Upper lobe of right lung (tissue), 1 donor: ENCODE data around the gene PARD3B. TPM values are rescaled to one million over a fixed set of nuclear protein-coding genes. Genes with fewer than 3 reads are reported as not detected.

Experiments used
- ATAC-seq: fragments of 200-7000 bp; cut with Tn5 transposase; one replicate; pipeline ENCODE4 v1.9.1; 2020; ENCODE audit warnings: mild to moderate bottlenecking, moderate library complexity
- DNase-seq: peaks from one replicate; pipeline ENCODE4 v3.0.0-alpha.2; 2020
- H3K27ac ChIP-seq: fragments of 200-600 bp; one replicate; pipeline ENCODE4 v1.8.0; 2022
- H3K27me3 ChIP-seq: fragments of 200-600 bp; one replicate; pipeline ENCODE4 v1.8.0; 2022; ENCODE audit warnings: mild to moderate bottlenecking
- H3K36me3 ChIP-seq: fragments of 200-600 bp; one replicate; pipeline ENCODE4 v1.8.0; 2022
- H3K4me1 ChIP-seq: fragments of 200-600 bp; one replicate; pipeline ENCODE4 v1.8.0; 2022
- H3K4me3 ChIP-seq: fragments of 200-600 bp; one replicate; pipeline ENCODE4 v1.8.0; 2022; ENCODE audit warnings: mild to moderate bottlenecking
- H3K9me3 ChIP-seq: fragments of 200-600 bp; one replicate; pipeline ENCODE4 v1.8.0; 2022
- CTCF ChIP-seq: fragments of 200-600 bp; IDR thresholded peaks from one replicate; pipeline ENCODE4 v1.8.0; 2022; ENCODE audit warnings: antibody characterized with exemption
- intact Hi-C: fragments of 100-400 bp; cut with DNase I; formaldehyde crosslinking; loops from one replicate; pipeline ENCODE4 v1.11.0; 2022
- total RNA-seq: library from RNA; stranded (reverse); fragmentation: NEBNext Ultra II Directional; extraction: Animal tissue kit (Norgen Biotek cat#: 25700); gene quantifications from one replicate; pipeline ENCODE4 v1.2.1, GENCODE V29; 2021
- donor health status: DM: no; HTN: yes; CAD: no; lungs with severe emphysema.

PARD3B gene
- total RNA-seq, 1 donor from 2014 or later, result 32.5 TPM

DNA sequence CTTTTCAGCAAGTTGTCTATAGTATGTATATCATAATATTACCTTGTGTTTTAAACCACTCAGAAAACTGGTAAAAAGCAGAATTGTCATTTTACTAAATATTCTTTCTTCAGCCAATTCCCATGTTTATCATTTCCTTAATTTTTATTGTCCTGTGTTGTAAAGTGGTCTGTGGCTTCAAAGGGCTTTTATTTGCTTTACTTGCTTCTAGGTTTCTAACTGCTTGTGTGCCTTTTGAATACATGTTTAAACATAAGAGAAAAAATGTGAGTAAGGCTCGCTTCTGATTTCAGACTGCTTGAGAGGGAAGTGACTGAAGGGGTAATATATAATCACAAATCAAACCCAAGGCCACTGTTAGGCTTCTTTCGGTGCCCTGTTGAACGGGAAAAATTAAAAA, 729.5 kb downstream of the PARD3B start:
- no peaks in the 10 kb centered on the region for H3K27me3 ChIP-seq
- H3K4me3 ChIP-seq, result no peak overlapping the region
- H3K27ac ChIP-seq, result no peak overlapping the region
- no peak for TF ChIP-seq CTCF
- intact Hi-C loops, result no loop called here
- no peaks in the 10 kb centered on the region for H3K9me3 ChIP-seq
- DNase-seq (no peak), ATAC-seq (no peak)
- H3K4me1 ChIP-seq, result no peaks in the 10 kb centered on the region
- H3K36me3 ChIP-seq, result no peaks in the 10 kb centered on the region

GRCh38 chr2:205276116-205276777, 731.0 kb downstream of the PARD3B start:
- DNase-seq, result no peak
- Histone ChIP-seq H3K27ac (no peak overlapping the region), H3K9me3 (no peaks in the 10 kb centered on the region), H3K36me3 (no peaks in the 10 kb centered on the region), H3K4me3 (no peak overlapping the region), H3K4me1 (peaks cover 4% of the 10 kb centered on the region), H3K27me3 (no peaks in the 10 kb centered on the region)
- intact Hi-C loops, result no loop called here
- no peak for TF ChIP-seq CTCF
- no peak for ATAC-seq

DNA sequence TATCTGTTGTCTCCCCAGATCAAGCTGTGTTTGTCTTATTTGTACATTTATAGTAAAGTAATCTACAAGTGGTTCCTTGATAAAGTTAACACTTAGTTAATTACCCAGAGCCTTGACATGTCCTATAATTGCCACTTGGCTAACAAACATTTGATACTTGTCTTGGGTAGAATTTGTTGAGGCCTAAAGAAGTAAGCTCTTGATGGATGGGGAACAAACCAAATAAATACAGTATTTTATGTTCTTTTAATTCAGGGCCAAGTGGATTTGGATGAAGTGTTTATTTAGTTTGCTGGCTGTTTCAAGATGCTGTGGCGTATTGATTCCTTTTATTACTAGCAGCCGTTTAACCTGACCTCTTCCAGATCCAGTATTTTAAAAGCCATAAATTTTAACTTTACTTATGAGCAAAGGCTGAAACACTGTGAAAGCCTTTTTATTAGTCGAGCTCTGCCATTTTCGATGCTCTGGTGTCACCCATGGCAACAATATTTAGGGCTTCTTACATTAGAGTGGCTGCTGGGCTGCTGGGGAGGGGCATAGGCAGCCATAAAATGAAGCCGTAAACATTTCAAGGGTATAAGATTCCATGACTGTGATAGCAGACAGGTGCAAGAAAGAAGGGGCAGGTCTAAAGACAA, 735.4 kb downstream of the PARD3B start:
- no peak overlapping the region for H3K4me3 ChIP-seq
- H3K4me1 ChIP-seq, result peaks cover 4% of the 10 kb centered on the region
- TF ChIP-seq CTCF, result no peak
- DNase-seq, result no peak
- intact Hi-C loops, result no loop called here
- no peaks in the 10 kb centered on the region for H3K36me3 ChIP-seq
- no peak overlapping the region for H3K27ac ChIP-seq
- no peaks in the 10 kb centered on the region for H3K9me3 ChIP-seq
- ATAC-seq, result no peak
- no peaks in the 10 kb centered on the region for H3K27me3 ChIP-seq

GRCh38 chr2:205283736-205284270, 738.5 kb downstream of the PARD3B start:
- no peaks in the 10 kb centered on the region for H3K36me3 ChIP-seq
- intact Hi-C loops, result no loop called here
- H3K4me1 ChIP-seq, result peaks cover 4% of the 10 kb centered on the region
- no peak for TF ChIP-seq CTCF
- H3K9me3 ChIP-seq, result no peaks in the 10 kb centered on the region
- ATAC-seq (no peak), DNase-seq (no peak)
- H3K4me3 ChIP-seq, result no peak overlapping the region
- no peaks in the 10 kb centered on the region for H3K27me3 ChIP-seq
- H3K27ac ChIP-seq, result no peak overlapping the region

- Histone ChIP-seq H3K4me1 (peaks cover 4% of the 10 kb centered on the region), H3K36me3 (no peaks in the 10 kb centered on the region), H3K4me3 (no peak overlapping the region), H3K27me3 (no peaks in the 10 kb centered on the region), H3K9me3 (no peaks in the 10 kb centered on the region), H3K27ac (no peak overlapping the region)
- intact Hi-C loops, result no loop called here
- no peak for ATAC-seq
- no peak for TF ChIP-seq CTCF
- no peak for DNase-seq
Observed at GRCh38 chr2:205284334-205284733, 739.1 kb downstream of the PARD3B start.
